Neural progenitor cell (in vitro differentiated cells): Measurements from ENCODE around the gene XIRP1. TPM values are rescaled to one million over a fixed set of nuclear protein-coding genes. Genes with fewer than 3 reads are reported as not detected.

Source experiments
- DNase-seq: peaks from one replicate; pipeline ENCODE4 v3.0.0-alpha.2; 2016; ENCODE audit warnings: low spot score
- H2AFZ ChIP-seq: fragments of 200-600 bp; sonication (generic); replicated peaks from 2 replicates; pipeline ENCODE4 v1.6.1; 2016; ENCODE audit warnings: antibody characterized with exemption
- H3F3A ChIP-seq: fragments of 200-600 bp; sonication (generic); 2 replicates; pipeline ENCODE4 v1.6.1; 2016; ENCODE audit warnings: antibody characterized with exemption, low read depth
- H3K27ac ChIP-seq: fragments of 200-600 bp; sonication (generic); 2 replicates; pipeline ENCODE4 v1.5.1; 2016; ENCODE audit warnings: mild to moderate bottlenecking
- H3K27me3 ChIP-seq: fragments of 200-600 bp; sonication (generic); 2 replicates; pipeline ENCODE4 v1.6.1; 2016; ENCODE audit warnings: mild to moderate bottlenecking, moderate library complexity
- H3K36me3 ChIP-seq: fragments of 200-600 bp; sonication (generic); 2 replicates; pipeline ENCODE4 v1.5.1; 2016
- H3K4me1 ChIP-seq: fragments of 200-600 bp; sonication (generic); 2 replicates; pipeline ENCODE4 v1.6.1; 2016; ENCODE audit warnings: mixed run types
- H3K4me2 ChIP-seq: fragments of 200-600 bp; sonication (generic); 2 replicates; pipeline ENCODE4 v1.6.1; 2016
- H3K4me3 ChIP-seq: fragments of 200-600 bp; sonication (generic); 2 replicates; pipeline ENCODE4 v1.5.1; 2016
- H3K79me2 ChIP-seq: fragments of 200-600 bp; sonication (generic); 2 replicates; pipeline ENCODE4 v1.6.1; 2016; ENCODE audit warnings: low read depth
- H3K9ac ChIP-seq: fragments of 200-600 bp; sonication (generic); 2 replicates; pipeline ENCODE4 v1.6.1; 2016
- H3K9me3 ChIP-seq: fragments of 200-600 bp; sonication (generic); 2 replicates; pipeline ENCODE4 v1.5.1; 2016; ENCODE audit warnings: low read depth
- H4K20me1 ChIP-seq: fragments of 200-600 bp; sonication (generic); 2 replicates; pipeline ENCODE4 v1.6.1; 2016; ENCODE audit warnings: low read depth
- H3K27ac Mint-ChIP-seq: 3 replicates; pipeline ENCODE4 v1.8.0; 2021; ENCODE audit warnings: mixed read lengths
- H3K27me3 Mint-ChIP-seq: 2 replicates; pipeline ENCODE4 v1.8.0; 2022; ENCODE audit warnings: low read depth, mild to moderate bottlenecking, inconsistent platforms, moderate library complexity, mixed read lengths; ENCODE audit not compliant: insufficient read depth
- H3K36me3 Mint-ChIP-seq: 3 replicates; pipeline ENCODE4 v1.8.0; 2021; ENCODE audit warnings: mixed read lengths
- H3K4me1 Mint-ChIP-seq: 3 replicates; pipeline ENCODE4 v1.8.0; 2021; ENCODE audit warnings: mixed read lengths
- H3K4me3 Mint-ChIP-seq: 3 replicates; pipeline ENCODE4 v1.8.0; 2021; ENCODE audit warnings: mild to moderate bottlenecking, moderate library complexity, mixed read lengths
- H3K9me3 Mint-ChIP-seq: 3 replicates; pipeline ENCODE4 v1.8.0; 2020; ENCODE audit warnings: mixed read lengths
- CTCF ChIP-seq: fragments of 200-600 bp; sonication (generic); IDR thresholded peaks from 2 replicates; pipeline ENCODE4 v1.5.1; 2017; ENCODE audit warnings: antibody characterized with exemption, mild to moderate bottlenecking
- EZH2 ChIP-seq: fragments of 200-600 bp; sonication (generic); IDR thresholded peaks from 2 replicates; pipeline ENCODE4 v1.6.1; 2017; ENCODE audit warnings: antibody characterized with exemption, mild to moderate bottlenecking, moderate library complexity
- EZH2phosphoT487 ChIP-seq: fragments of 200-600 bp; sonication (generic); IDR thresholded peaks from 2 replicates; pipeline ENCODE4 v1.6.1; 2017; ENCODE audit warnings: antibody characterized with exemption
- total RNA-seq: library from RNA; depleted of rRNA; stranded (reverse); fragments of >200 nt; gene quantifications from 2 replicates; pipeline ENCODE4 v1.2.3, GENCODE V29; 2015; ENCODE audit warnings: low replicate concordance

Gene XIRP1
- total RNA-seq, 1 donor from 2014 or later = not detected

GRCh38 chr3:39143051-39143885, 49.1 kb downstream of the XIRP1 start:
- DNase-seq = no peak
- Histone ChIP-seq H3K36me3 (no peaks in the 10 kb centered on the region), H3K9ac (no peak overlapping the region), H3F3A (no peaks in the 10 kb centered on the region), H3K79me2 (no peaks in the 10 kb centered on the region), H3K27ac (no peak overlapping the region), H2AFZ (no peak overlapping the region), H3K4me3 (no peak overlapping the region), H3K9me3 (no peaks in the 10 kb centered on the region), H3K27me3 (no peaks in the 10 kb centered on the region), H3K4me1 (no peaks in the 10 kb centered on the region), H4K20me1 (no peaks in the 10 kb centered on the region), H3K4me2 (no peak overlapping the region)
- Mint-ChIP-seq H3K4me3 (peak overlapping the region; percentile 13), H3K27ac (no peak overlapping the region), H3K36me3 (peaks cover 11% of the 10 kb centered on the region), H3K27me3 (peaks cover 9% of the 10 kb centered on the region), H3K9me3 (no peaks in the 10 kb centered on the region), H3K4me1 (peaks cover 30% of the 10 kb centered on the region)
- TF ChIP-seq EZH2phosphoT487 (no peak), CTCF (no peak), EZH2 (no peak)

GRCh38 chr3:39142067-39142466, 50.3 kb downstream of the XIRP1 start:
- no peak for DNase-seq
- Mint-ChIP-seq H3K4me3 (no peak overlapping the region), H3K27me3 (peaks cover 9% of the 10 kb centered on the region), H3K9me3 (no peaks in the 10 kb centered on the region), H3K4me1 (peaks cover 18% of the 10 kb centered on the region), H3K36me3 (peaks cover 11% of the 10 kb centered on the region), H3K27ac (no peak overlapping the region)
- H2AFZ ChIP-seq = no peak overlapping the region
- H3K4me3 ChIP-seq = no peak overlapping the region
- H3K9me3 ChIP-seq = no peaks in the 10 kb centered on the region
- no peak overlapping the region for H3K27ac ChIP-seq
- H3K4me1 ChIP-seq = no peaks in the 10 kb centered on the region
- no peak overlapping the region for H3K9ac ChIP-seq
- TF ChIP-seq EZH2phosphoT487 (no peak), EZH2 (no peak), CTCF (no peak)
- no peaks in the 10 kb centered on the region for H4K20me1 ChIP-seq
- H3K27me3 ChIP-seq = no peaks in the 10 kb centered on the region
- no peak overlapping the region for H3K4me2 ChIP-seq
- no peaks in the 10 kb centered on the region for H3K79me2 ChIP-seq
- no peaks in the 10 kb centered on the region for H3F3A ChIP-seq
- no peaks in the 10 kb centered on the region for H3K36me3 ChIP-seq

- no peaks in the 10 kb centered on the region for H4K20me1 ChIP-seq
- no peaks in the 10 kb centered on the region for H3K9me3 Mint-ChIP-seq
- no peak for DNase-seq
- H3K27me3 ChIP-seq = no peaks in the 10 kb centered on the region
- no peak overlapping the region for H3K4me2 ChIP-seq
- H3K27ac Mint-ChIP-seq = no peak overlapping the region
- peaks cover 9% of the 10 kb centered on the region for H3K27me3 Mint-ChIP-seq
- no peaks in the 10 kb centered on the region for H3K79me2 ChIP-seq
- H3F3A ChIP-seq = no peaks in the 10 kb centered on the region
- H3K4me1 Mint-ChIP-seq = peaks cover 11% of the 10 kb centered on the region
- no peak overlapping the region for H3K27ac ChIP-seq
- H3K9me3 ChIP-seq = no peaks in the 10 kb centered on the region
- no peak overlapping the region for H3K4me3 Mint-ChIP-seq
- H2AFZ ChIP-seq = no peak overlapping the region
- H3K4me1 ChIP-seq = no peaks in the 10 kb centered on the region
- H3K4me3 ChIP-seq = no peak overlapping the region
- H3K36me3 Mint-ChIP-seq = peaks cover 13% of the 10 kb centered on the region
- no peak overlapping the region for H3K9ac ChIP-seq
- H3K36me3 ChIP-seq = no peaks in the 10 kb centered on the region
- TF ChIP-seq EZH2phosphoT487 = no peak
- TF ChIP-seq CTCF = no peak
- no peak for TF ChIP-seq EZH2
Measured at GRCh38 chr3:39141171-39141995, 51.0 kb downstream of the XIRP1 start.
